HG03280 (cell line): ENCODE measurements around the gene NDUFB10.
"Not testable (repeated sequence)": the region's sequence is repeated elsewhere in the genome, so short reads cannot be mapped to it uniquely, and the experiment has no call there.

Experiments
- ATAC-seq: cut with Tn5 transposase; IDR thresholded peaks from one replicate; pipeline ENCODE4 v1.9.1; 2021; ENCODE audit warnings: mild to moderate bottlenecking, moderate library complexity; ENCODE audit not compliant: unreplicated experiment

NDUFB10 gene

DNA sequence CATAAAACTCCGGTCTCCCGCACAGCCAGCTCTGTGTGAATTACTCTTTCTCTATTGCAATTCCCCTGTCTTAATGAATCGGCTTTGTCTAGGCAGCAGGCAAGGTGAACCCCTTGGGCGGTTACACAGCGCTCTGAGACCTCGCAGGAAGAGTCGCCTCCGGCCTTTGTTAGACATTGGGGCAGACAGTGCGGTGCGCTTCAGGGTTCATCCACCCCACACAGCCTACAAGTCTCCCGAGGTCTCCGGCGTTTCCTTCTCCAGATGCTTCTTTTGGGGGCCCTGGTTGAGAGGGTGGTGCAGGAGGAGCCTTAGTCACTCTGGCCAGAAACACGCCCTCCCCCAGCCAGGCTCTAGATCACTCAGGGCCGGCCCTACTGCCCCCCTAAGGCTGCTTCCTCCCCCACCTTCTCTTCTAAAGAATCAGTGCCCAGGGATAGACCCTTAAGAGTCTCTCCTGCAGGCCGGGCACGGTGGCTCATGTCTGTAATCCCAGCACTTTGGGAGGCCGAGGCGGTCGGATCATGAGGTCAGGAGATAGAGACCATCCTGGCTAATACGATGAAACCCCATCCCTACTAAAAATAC is 14.6 kb upstream of the NDUFB10 start:
- no peak for ATAC-seq

GRCh38 chr16:1945559-1946391 is 13.6 kb upstream of the NDUFB10 start:
- no peak for ATAC-seq

DNA sequence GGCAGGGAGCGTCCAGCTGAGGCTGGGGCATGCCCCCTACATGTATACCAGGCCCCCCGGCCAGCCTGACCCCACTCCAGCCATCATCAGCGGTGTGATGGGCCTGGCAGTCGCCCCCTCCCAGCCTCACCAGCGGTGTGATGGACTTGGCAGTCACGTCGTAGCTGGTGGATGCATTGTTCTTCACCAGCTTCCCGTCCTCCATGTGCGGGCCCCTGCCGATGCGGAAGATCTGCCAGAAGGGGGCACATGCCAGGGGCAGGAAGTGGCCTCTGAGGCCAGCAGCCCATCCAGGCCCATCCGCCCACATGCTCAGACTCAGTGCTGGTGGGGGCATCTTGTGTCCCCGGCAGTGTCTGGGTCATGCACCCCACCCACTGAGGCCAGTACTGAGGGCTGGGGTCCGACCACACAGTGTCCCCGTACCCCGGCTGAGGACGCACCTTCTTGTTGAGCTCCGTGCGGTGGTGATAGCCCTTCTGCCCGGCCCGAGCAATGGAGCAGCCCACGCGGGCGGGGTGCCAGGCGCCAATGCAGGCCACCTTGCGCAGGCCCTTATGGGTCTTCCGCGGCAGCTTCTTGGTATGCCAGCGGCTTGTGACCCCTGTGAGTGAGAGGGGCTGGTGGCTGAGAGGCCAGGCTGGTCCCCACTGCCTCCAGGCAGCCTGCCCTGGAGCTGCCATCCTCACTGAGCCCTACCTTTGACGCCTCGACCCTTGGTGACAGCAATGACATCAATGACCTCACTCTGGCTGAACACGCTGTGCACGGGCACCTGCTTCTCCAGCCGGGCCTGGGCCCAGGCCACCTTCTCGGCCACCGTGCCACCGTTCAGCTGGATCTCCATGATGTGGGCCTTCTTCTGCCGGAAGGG is 12.6 kb upstream of the NDUFB10 start:
- ATAC-seq = no peak

- no peak for ATAC-seq
Measured at GRCh38 chr16:1947369-1947670, 12.0 kb upstream of the NDUFB10 start.

DNA sequence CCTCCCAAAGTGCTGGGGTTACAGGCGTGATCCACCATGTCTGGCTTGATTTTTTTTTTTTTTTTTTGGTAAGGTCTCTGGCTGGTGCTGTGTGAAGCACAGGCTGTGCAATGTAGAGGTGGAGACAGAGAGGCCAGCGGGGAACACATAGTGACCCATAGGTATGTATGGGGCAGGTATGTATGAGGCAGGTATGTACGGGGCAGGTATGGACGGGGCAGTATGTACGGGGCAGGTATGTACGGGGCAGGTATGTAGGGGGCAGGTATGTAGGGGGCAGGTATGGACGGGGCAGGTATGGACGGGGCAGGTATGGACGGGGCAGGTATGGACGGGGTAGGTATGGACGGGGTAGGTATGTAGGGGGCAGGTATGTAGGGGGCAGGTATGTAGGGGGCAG is 9.8 kb upstream of the NDUFB10 start:
- ATAC-seq = no peak

GRCh38 chr16:1950047-1950446 is 9.3 kb upstream of the NDUFB10 start:
- no peak for ATAC-seq

- no peak for ATAC-seq
Measured at GRCh38 chr16:1950559-1950958, 8.8 kb upstream of the NDUFB10 start.

- no peak for ATAC-seq
Measured at GRCh38 chr16:1953734-1954133, 5.6 kb upstream of the NDUFB10 start.

GRCh38 chr16:1957434-1958142 is 1.8 kb upstream of the NDUFB10 start:
- ATAC-seq = not testable (repeated sequence)

DNA sequence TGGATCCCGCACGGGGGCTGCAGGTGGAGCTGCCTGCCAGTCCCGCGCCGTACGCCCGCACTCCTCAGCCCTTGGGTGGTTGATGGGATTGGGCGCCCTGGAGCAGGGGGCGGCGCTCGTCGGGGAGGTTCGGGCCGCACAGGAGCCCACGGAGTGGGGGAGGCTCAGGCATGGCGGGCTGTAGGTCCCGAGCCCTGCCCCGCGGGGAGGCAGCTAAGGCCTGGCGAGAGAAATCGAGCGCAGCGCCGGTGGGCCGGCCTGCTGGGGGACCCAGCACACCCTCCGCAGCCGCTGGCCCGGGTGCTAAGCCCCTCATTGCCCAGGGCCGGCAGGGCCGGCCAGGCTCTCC is 1.2 kb upstream of the NDUFB10 start:
- ATAC-seq = not testable (repeated sequence)

DNA sequence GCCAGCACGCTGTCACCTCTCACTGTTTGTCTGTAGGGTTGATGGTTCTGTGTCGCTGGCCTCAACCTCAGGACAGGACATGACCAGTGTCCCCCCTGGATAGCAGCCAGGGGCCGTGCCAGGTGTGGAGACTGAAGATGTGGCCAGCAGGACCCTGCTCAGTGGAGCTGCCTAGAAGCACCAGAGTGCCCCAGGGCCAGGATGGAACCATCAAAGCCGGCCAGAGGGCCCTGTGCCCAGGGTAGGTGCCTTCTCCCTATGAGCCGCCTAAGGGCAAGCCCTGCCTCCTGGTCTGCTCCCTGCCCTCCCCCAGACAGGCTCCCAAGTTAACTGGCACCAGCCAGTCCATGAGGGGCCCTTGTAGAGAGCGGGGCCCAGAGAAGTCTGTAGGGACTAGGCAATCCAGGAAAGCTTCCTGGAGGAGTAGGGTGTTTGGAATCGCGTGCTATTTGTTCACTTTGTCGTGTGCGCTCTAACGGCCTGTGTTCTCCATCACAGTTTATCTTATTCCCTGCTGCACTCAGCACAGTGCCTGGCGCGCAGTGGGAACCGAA is 546 bp upstream of the NDUFB10 start:
- no peak for ATAC-seq

DNA sequence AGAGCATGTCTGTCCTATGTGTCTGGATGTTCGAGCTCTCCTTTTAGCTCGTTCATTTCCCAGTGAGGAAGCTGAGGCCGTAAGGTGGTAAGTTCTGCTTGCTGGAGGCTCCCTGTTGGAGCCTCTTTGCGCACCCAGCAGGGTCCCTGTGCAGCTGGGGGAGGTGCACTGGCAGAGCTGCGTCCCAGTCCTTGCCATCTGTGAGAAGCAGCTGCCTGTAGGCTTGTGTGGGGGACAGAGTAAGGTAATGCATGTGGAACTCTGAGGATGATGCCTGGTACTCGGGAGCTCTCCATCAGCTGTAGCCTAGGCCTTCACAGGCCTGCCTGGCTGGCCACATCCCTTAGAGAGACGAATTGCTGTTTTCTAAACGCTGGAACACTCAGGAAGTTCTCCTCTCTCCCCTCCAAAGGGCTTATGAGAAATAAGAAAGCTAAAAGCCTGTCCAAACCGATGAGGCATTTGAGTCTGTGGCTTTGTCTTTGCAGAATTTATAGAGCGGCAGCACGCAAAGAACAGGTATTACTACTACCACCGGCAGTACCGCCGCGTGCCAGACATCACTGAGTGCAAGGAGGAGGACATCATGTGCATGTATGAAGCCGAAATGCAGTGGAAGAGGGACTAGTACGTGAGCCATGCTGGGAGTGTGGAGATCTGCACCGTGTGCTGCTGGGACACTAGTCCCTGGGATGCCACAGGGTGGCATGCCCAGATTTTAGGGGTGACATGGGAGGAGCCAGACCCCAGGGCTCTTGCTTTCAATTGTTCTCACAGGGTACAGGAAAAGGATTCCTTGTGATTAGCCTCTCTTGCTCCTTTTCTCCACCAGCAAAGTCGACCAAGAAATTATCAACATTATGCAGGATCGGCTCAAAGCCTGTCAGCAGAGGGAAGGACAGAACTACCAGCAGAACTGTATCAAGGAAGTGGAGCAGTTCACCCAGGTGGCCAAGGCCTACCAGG is 1.6 kb downstream of the NDUFB10 start:
- ATAC-seq = no peak

- ATAC-seq = no peak
Measured at GRCh38 chr16:1961651-1962067, 2.3 kb downstream of the NDUFB10 start.

DNA sequence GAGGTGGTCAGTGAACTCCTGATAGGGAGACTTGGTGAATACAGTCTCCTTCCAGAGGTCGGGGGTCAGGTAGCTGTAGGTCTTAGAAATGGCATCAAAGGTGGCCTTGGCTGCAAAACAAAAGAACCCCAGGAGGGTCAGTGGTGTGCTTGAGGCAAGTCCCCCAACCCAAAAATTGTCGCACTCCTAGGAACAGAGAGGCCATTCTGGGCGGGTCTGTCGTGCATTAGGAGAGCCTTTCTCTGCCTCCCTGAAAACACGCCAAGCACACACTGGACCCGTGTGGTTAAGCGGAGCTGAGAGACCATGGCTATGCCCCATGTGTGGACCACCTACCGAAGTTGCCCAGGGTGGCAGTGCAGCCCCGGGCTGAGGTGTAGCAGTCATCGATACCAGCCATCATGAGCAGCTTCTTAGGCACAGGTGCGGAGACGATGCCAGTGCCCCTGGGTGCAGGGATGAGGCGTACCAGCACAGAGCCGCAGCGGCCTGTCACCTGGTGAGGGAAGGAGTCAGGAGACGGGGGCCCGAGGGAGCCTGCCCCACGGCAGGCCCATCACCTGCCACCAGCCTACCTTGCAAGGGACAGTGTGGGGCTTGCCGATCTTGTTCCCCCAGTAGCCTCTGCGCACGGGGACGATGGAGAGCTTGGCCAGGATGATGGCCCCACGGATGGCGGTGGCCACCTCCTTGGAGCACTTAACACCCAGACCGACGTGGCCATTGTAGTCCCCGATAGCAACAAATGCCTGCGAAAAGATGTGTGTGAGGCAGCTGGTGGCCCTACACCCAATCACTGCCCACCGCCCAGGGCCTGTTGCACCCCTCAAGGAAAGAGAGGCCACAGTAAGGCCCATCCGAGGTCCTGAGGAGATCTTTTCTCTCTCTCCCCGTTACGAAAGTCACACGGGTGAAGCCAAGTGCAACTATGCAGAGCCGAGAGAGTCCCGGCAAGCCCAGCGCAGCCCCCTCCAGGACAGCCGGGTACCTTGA is 3.1 kb downstream of the NDUFB10 start:
- ATAC-seq = not testable (repeated sequence)

GRCh38 chr16:1963806-1964505 is 4.6 kb downstream of the NDUFB10 start:
- peak; percentile 10 for ATAC-seq

GRCh38 chr16:1964506-1965395 is 5.4 kb downstream of the NDUFB10 start, which contains the start of gene RPS2:
TSS of gene RPS2 (minus strand) at chr16:1964826. CDS start at chr16:1964625, 201 bp downstream.
- peak; percentile 88 for ATAC-seq
